ENCODE results near the gene CTRB1. TPM values are rescaled to one million over a fixed set of nuclear protein-coding genes. Genes with fewer than 3 reads are reported as not detected.

CTRB1 gene
- total and polyA plus RNA-seq, 2 of the 13 experiments (the other 11 are each of a cell fraction or from before 2014, with no cell fraction given) = not detected

DNA sequence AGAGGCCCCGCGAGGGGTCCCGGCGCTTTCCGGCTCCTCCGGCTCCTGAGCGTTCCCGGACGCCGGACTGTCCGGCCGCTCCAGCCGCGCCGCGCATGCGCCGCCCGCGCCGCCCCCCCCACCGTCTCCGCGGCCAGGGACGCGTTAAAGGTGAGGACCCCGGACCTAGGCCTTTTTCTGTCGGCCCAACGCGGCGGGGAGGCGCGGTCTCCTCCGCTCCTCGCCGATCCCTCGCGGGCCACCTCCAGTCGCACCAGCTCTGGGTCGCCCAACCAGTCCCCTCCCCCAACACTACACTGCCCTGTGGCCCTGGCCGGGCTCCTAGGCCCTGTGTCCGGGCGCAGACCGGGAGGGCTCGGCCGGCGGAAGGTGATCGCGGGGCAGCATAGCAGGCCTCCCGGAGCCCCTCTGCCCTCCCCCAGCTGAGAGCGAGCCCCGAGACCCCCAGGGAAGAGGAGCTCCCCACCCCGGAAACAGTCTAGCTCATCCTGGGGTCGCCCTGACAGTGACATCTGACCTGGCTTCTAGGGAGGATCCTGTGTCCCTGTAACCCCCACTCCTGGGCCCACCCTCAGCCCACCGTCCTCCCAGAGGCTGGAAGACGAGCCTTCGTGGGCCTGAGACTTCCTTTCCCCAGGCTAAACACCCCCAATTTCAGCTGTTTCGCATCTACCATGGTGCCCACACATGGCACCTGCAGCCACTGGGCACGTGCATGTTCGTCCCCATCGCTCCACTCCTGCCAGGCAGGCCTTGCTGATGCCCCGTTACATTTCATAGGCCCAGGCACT, 47.3 kb downstream of the CTRB1 start (continued):
- TF ChIP-seq, protein P1, sequence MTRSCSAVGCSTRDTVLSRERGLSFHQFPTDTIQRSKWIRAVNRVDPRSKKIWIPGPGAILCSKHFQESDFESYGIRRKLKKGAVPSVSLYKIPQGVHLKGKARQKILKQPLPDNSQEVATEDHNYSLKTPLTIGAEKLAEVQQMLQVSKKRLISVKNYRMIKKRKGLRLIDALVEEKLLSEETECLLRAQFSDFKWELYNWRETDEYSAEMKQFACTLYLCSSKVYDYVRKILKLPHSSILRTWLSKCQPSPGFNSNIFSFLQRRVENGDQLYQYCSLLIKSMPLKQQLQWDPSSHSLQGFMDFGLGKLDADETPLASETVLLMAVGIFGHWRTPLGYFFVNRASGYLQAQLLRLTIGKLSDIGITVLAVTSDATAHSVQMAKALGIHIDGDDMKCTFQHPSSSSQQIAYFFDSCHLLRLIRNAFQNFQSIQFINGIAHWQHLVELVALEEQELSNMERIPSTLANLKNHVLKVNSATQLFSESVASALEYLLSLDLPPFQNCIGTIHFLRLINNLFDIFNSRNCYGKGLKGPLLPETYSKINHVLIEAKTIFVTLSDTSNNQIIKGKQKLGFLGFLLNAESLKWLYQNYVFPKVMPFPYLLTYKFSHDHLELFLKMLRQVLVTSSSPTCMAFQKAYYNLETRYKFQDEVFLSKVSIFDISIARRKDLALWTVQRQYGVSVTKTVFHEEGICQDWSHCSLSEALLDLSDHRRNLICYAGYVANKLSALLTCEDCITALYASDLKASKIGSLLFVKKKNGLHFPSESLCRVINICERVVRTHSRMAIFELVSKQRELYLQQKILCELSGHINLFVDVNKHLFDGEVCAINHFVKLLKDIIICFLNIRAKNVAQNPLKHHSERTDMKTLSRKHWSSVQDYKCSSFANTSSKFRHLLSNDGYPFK (CRISPR knock-in tag; IDR thresholded peaks at IDR 0.05; ENCODE audit: borderline replicate concordance) = peak; percentile 14; the same call in 1 of the 2 replicates
- TF ChIP-seq ADNP (CRISPR knock-in tag; IDR thresholded peaks at IDR 0.05) = peak; percentile 73; the same call in 1 of the 2 replicates
- TF ChIP-seq ZNF274 (CRISPR knock-in tag; IDR thresholded peaks at IDR 0.05) = peak; percentile 79
- peak; percentile 85 for TF ChIP-seq MYC (CRISPR knock-in tag; IDR thresholded peaks at IDR 0.05; ENCODE audit: borderline replicate concordance)
- 0 out of 2 replicates have a peak, but pooled peaks have one; percentile 12 for TF ChIP-seq ZNF652 (CRISPR knock-in tag; IDR thresholded peaks at IDR 0.05; ENCODE audit: borderline replicate concordance, low read depth)
- TF ChIP-seq, protein P2, sequence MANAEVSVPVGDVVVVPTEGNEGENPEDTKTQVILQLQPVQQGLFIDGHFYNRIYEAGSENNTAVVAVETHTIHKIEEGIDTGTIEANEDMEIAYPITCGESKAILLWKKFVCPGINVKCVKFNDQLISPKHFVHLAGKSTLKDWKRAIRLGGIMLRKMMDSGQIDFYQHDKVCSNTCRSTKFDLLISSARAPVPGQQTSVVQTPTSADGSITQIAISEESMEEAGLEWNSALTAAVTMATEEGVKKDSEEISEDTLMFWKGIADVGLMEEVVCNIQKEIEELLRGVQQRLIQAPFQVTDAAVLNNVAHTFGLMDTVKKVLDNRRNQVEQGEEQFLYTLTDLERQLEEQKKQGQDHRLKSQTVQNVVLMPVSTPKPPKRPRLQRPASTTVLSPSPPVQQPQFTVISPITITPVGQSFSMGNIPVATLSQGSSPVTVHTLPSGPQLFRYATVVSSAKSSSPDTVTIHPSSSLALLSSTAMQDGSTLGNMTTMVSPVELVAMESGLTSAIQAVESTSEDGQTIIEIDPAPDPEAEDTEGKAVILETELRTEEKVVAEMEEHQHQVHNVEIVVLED (CRISPR knock-in tag; IDR thresholded peaks at IDR 0.05; ENCODE audit: borderline replicate concordance) = peak; percentile 60; the same call in 1 of the 2 replicates
- TF ChIP-seq ZNF513 (CRISPR knock-in tag; conservative IDR thresholded peaks at IDR 0.05) = no peak
- TF ChIP-seq, protein P3, sequence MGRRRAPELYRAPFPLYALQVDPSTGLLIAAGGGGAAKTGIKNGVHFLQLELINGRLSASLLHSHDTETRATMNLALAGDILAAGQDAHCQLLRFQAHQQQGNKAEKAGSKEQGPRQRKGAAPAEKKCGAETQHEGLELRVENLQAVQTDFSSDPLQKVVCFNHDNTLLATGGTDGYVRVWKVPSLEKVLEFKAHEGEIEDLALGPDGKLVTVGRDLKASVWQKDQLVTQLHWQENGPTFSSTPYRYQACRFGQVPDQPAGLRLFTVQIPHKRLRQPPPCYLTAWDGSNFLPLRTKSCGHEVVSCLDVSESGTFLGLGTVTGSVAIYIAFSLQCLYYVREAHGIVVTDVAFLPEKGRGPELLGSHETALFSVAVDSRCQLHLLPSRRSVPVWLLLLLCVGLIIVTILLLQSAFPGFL (CRISPR knock-in tag; IDR thresholded peaks at IDR 0.05) = peak; percentile 68; the same call in 1 of the 2 replicates
- TF ChIP-seq HBP1 (CRISPR knock-in tag; IDR thresholded peaks at IDR 0.05; ENCODE audit: low read depth) = no peak
- TF ChIP-seq ZNF572 (CRISPR knock-in tag; IDR thresholded peaks at IDR 0.05) = 0 out of 2 replicates have a peak, but pooled peaks have one; percentile 12
- TF ChIP-seq ZSCAN25 (CRISPR knock-in tag; IDR thresholded peaks at IDR 0.05) = peak; percentile 72; the same call in 1 of the 2 replicates
- peak; percentile 72; the same call in 1 of the 2 replicates for TF ChIP-seq ZBTB7B (CRISPR knock-in tag; IDR thresholded peaks at IDR 0.05)
- TF ChIP-seq GATAD1 (CRISPR knock-in tag; IDR thresholded peaks at IDR 0.05) = peak; percentile 71
- peak; percentile 25; the same call in 1 of the 2 replicates for TF ChIP-seq HDAC2 (CRISPR knock-in tag; IDR thresholded peaks at IDR 0.05)
- peak; percentile 57 for TF ChIP-seq CTCF (CRISPR knock-in tag; IDR thresholded peaks at IDR 0.05)
- 0 out of 2 replicates have a peak, but pooled peaks have one; percentile 26 for TF ChIP-seq CCDC6 (CRISPR knock-in tag; IDR thresholded peaks at IDR 0.05)
- no peak for TF ChIP-seq GLI4 (CRISPR knock-in tag; IDR thresholded peaks at IDR 0.05; ENCODE audit: borderline replicate concordance)
